Thymus (tissue), 11 donors: Measurements from ENCODE around the gene TBX3. TPM values are rescaled to one million over a fixed set of nuclear protein-coding genes. Genes with fewer than 3 reads are reported as not detected.

Experiments used
- DNase-seq, 9 donors: peaks; one replicate each; pipeline ENCODE4 v3.0.0-alpha.2; 2013; ENCODE audit warnings: low spot score in 9 of 9, low read depth in 6 of 9, missing footprints in 1 of 9
- H3K27ac ChIP-seq, 2 donors: one replicate each; pipeline ENCODE4 v1.5.1; 2013; ENCODE audit warnings: control low read depth in 1 of 2, low read depth in 1 of 2, low read length in 1 of 2, mild to moderate bottlenecking in 1 of 2, moderate library complexity in 1 of 2
- H3K27me3 ChIP-seq, 2 donors: one replicate each; pipeline ENCODE4 v1.5.1; 2013; ENCODE audit warnings: low read length in 1 of 2; ENCODE audit not compliant: control insufficient read depth in 2 of 2, insufficient read depth in 1 of 2
- H3K36me3 ChIP-seq, 2 donors: one replicate each; pipeline ENCODE4 v1.5.1; 2013; ENCODE audit warnings: low read length in 1 of 2, mild to moderate bottlenecking in 1 of 2, moderate library complexity in 1 of 2; ENCODE audit not compliant: control insufficient read depth in 2 of 2, insufficient read depth in 2 of 2
- H3K4me1 ChIP-seq, 2 donors: one replicate each; pipeline ENCODE4 v1.5.1; 2013; ENCODE audit warnings: low read length in 2 of 2; ENCODE audit not compliant: control insufficient read depth in 2 of 2, insufficient read depth in 2 of 2
- H3K4me3 ChIP-seq, 2 donors: one replicate each; pipeline ENCODE4 v1.5.1; 2013; ENCODE audit warnings: low read length in 2 of 2, control low read depth in 1 of 2, mild to moderate bottlenecking in 1 of 2
- H3K9me3 ChIP-seq, 2 donors: one replicate each; pipeline ENCODE4 v1.5.1; 2013; ENCODE audit warnings: low read length in 1 of 2, mild to moderate bottlenecking in 1 of 2; ENCODE audit not compliant: control insufficient read depth in 2 of 2, insufficient read depth in 1 of 2
- WGBS: extraction: QIAGEN DNeasy Blood & Tissue Kit; methylation state at CpG from one replicate; pipeline ENCODE4 v1.1.7; 2013; 5-methylcytosine and 5-hydroxymethylcytosine counted together
- polyA plus RNA-seq: library from polyadenylated mRNA; stranded (reverse); fragments of 200-250 nt; gene quantifications from one replicate; pipeline ENCODE4 v1.2.3, GENCODE V29; 2013
- total RNA-seq: library from RNA; stranded (reverse); fragments of 120-200 nt; gene quantifications from one replicate; pipeline ENCODE4 v1.2.4, GENCODE V29; 2013
- donor health status: healthy.

TBX3 gene
- total and polyA plus RNA-seq, 2 donors: 1.4 to 3.9 TPM

GRCh38 chr12:114627393-114627792 is 56.6 kb downstream of the TBX3 start:
- Histone ChIP-seq H3K4me3 (no peak overlapping the region), H3K27ac (no peak overlapping the region), H3K27me3 (no peaks in the 10 kb centered on the region), H3K4me1 (no peaks in the 10 kb centered on the region), H3K36me3 (no peaks in the 10 kb centered on the region), H3K9me3 (no peaks in the 10 kb centered on the region)
- no peak for DNase-seq

DNA sequence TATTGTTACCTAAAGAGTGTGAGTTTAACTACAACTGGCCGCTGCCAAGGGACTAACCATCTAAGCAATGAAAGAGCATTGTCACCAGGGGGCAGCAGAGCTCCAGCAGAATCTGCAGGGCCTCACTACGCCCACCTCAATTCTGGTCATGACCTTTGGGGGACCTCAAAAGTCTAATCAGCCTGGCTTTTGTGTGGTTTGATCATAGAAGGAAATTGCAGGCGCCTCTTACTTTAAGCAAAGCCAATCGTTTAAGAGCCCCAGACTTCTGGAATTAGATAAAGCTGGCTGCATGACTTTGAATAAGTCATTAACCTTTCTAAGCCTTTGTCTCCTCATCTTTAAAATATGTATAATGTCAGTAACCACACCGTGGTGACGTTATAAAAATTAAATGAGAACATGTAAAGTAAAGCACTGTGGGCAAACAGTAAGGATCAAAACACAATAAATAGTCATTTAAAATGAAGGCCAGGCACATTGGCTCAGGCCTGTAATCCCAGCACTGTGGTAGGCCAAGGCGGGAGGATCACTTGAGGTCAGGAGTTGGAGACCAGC is 58.6 kb downstream of the TBX3 start:
- Histone ChIP-seq H3K4me3 (no peak overlapping the region), H3K27me3 (no peaks in the 10 kb centered on the region), H3K4me1 (no peaks in the 10 kb centered on the region), H3K9me3 (no peaks in the 10 kb centered on the region), H3K27ac (no peak overlapping the region), H3K36me3 (no peaks in the 10 kb centered on the region)
- DNase-seq: peak in 7 of 9 donors; percentile 1 to 45 (median 17)
- WGBS: 52% methylated on average over 7 of the region's 7 CpGs

GRCh38 chr12:114623737-114624136 is 60.2 kb downstream of the TBX3 start:
- Histone ChIP-seq H3K9me3 (no peaks in the 10 kb centered on the region), H3K27me3 (no peaks in the 10 kb centered on the region), H3K36me3 (no peaks in the 10 kb centered on the region), H3K4me1 (no peaks in the 10 kb centered on the region), H3K4me3 (no peak overlapping the region), H3K27ac (no peak overlapping the region)
- DNase-seq: no peak
